GM23338 (cell line): ENCODE measurements around the gene EPHA6. TPM values are rescaled to one million over a fixed set of nuclear protein-coding genes. Genes with fewer than 3 reads are reported as not detected.

Experiments used
- ATAC-seq: fragments of 200-7000 bp; cut with Tn5 transposase; 3 replicates; pipeline ENCODE4 v1.9.1; 2020
- DNase-seq: peaks from one replicate; pipeline ENCODE4 v3.0.0-alpha.2; 2015; ENCODE audit warnings: low spot score
- H2AFZ ChIP-seq: fragments of 200-600 bp; sonication (generic); 2 replicates; pipeline ENCODE4 v1.8.0; 2016; ENCODE audit warnings: antibody characterized with exemption, mild to moderate bottlenecking, moderate library complexity
- H3F3A ChIP-seq: fragments of 200-600 bp; sonication (generic); replicated peaks from 2 replicates; pipeline ENCODE4 v1.8.0; 2017; ENCODE audit warnings: antibody characterized with exemption, mixed run types, low read depth
- H3K27ac ChIP-seq: fragments of 200-600 bp; sonication (generic); 2 replicates; pipeline ENCODE4 v1.6.1; 2016; ENCODE audit warnings: low read depth
- H3K27me3 ChIP-seq: fragments of 200-600 bp; sonication (generic); 2 replicates; pipeline ENCODE4 v1.8.0; 2016; ENCODE audit warnings: mild to moderate bottlenecking, mixed run types, moderate library complexity; ENCODE audit not compliant: insufficient read depth
- H3K36me3 ChIP-seq: fragments of 200-600 bp; sonication (generic); 2 replicates; pipeline ENCODE4 v1.8.0; 2016; ENCODE audit warnings: mild to moderate bottlenecking; ENCODE audit not compliant: insufficient read depth
- H3K4me1 ChIP-seq: fragments of 200-600 bp; sonication (generic); 2 replicates; pipeline ENCODE4 v1.8.0; 2016; ENCODE audit warnings: mild to moderate bottlenecking, moderate library complexity; ENCODE audit not compliant: insufficient read depth
- H3K4me2 ChIP-seq: fragments of 200-600 bp; sonication (generic); 2 replicates; pipeline ENCODE4 v1.7.1; 2017; ENCODE audit warnings: mixed run types
- H3K4me3 ChIP-seq: fragments of 200-600 bp; sonication (generic); 2 replicates; pipeline ENCODE4 v1.6.1; 2016; ENCODE audit warnings: mixed run types
- H3K79me2 ChIP-seq: fragments of 200-600 bp; sonication (generic); replicated peaks from 2 replicates; pipeline ENCODE4 v1.8.0; 2017; ENCODE audit warnings: mild to moderate bottlenecking; ENCODE audit not compliant: insufficient read depth
- H3K9me2 ChIP-seq: fragments of 200-600 bp; sonication (generic); 2 replicates; pipeline ENCODE4 v1.8.0; 2017; ENCODE audit not compliant: insufficient read depth
- H4K20me1 ChIP-seq: fragments of 200-600 bp; sonication (generic); replicated peaks from 2 replicates; pipeline ENCODE4 v1.8.0; 2017; ENCODE audit warnings: mild to moderate bottlenecking; ENCODE audit not compliant: insufficient read depth
- H3K27ac Mint-ChIP-seq: 2 replicates; pipeline ENCODE4 v1.8.0; 2020; ENCODE audit warnings: inconsistent platforms, mild to moderate bottlenecking, moderate library complexity, mixed read lengths
- H3K27me3 Mint-ChIP-seq: 3 replicates; pipeline ENCODE4 v1.8.0; 2022; ENCODE audit warnings: low read depth, mild to moderate bottlenecking, moderate library complexity, mixed read lengths, inconsistent platforms; ENCODE audit not compliant: insufficient read depth, poor library complexity
- H3K36me3 Mint-ChIP-seq: 3 replicates; pipeline ENCODE4 v1.8.0; 2021; ENCODE audit warnings: low read depth, mild to moderate bottlenecking, inconsistent platforms, moderate library complexity, mixed read lengths
- H3K4me1 Mint-ChIP-seq: 3 replicates; pipeline ENCODE4 v1.8.0; 2020; ENCODE audit warnings: mild to moderate bottlenecking, inconsistent platforms, mixed read lengths
- H3K4me3 Mint-ChIP-seq: 3 replicates; pipeline ENCODE4 v1.8.0; 2021; ENCODE audit warnings: moderate library complexity, mild to moderate bottlenecking, inconsistent platforms, mixed read lengths
- H3K9me3 Mint-ChIP-seq: 3 replicates; pipeline ENCODE4 v1.8.0; 2020; ENCODE audit warnings: moderate library complexity, mild to moderate bottlenecking, inconsistent platforms, mixed read lengths
- CREB1 ChIP-seq: fragments of 250-450 bp; sonication (Bioruptor Pico); IDR thresholded peaks from 2 replicates; pipeline ENCODE4 v1.5.0; 2020; ENCODE audit warnings: low read depth, mild to moderate bottlenecking, moderate library complexity
- CTCF ChIP-seq, 2 experiments: fragments of 200-600 bp in 1 of 2; sonication (generic) in 1 of 2; conservative IDR thresholded peaks; 2 replicates each; pipeline versions ENCODE4 v1.5.1 to v1.6.1; 2016 to 2017; ENCODE audit warnings: antibody characterized with exemption in 2 of 2, low read depth in 2 of 2, mild to moderate bottlenecking in 2 of 2, moderate library complexity in 1 of 2
- ETS1 ChIP-seq: IDR thresholded peaks from 2 replicates; pipeline ENCODE4 v1.6.1; 2016; ENCODE audit warnings: antibody characterized with exemption
- EZH2phosphoT487 ChIP-seq: fragments of 200-600 bp; sonication (generic); IDR thresholded peaks from one replicate; pipeline ENCODE4 v1.8.1; 2018; ENCODE audit warnings: antibody characterized with exemption; ENCODE audit not compliant: unreplicated experiment
- JUNB ChIP-seq: IDR thresholded peaks from one replicate; pipeline ENCODE4 v1.6.1; 2016; ENCODE audit warnings: antibody characterized with exemption; ENCODE audit not compliant: unreplicated experiment
- NANOG ChIP-seq: IDR thresholded peaks from 2 replicates; pipeline ENCODE4 v1.6.1; 2016; ENCODE audit warnings: antibody characterized with exemption, borderline replicate concordance
- POLR2AphosphoS5 ChIP-seq: IDR thresholded peaks from 2 replicates; pipeline ENCODE4 v1.6.1; 2016; ENCODE audit warnings: antibody characterized with exemption, low read depth
- REST ChIP-seq: IDR thresholded peaks from one replicate; pipeline ENCODE4 v1.6.1; 2018; ENCODE audit warnings: antibody characterized with exemption; ENCODE audit not compliant: unreplicated experiment
- STAT1 ChIP-seq: IDR thresholded peaks from one replicate; pipeline ENCODE4 v1.6.1; 2016; ENCODE audit warnings: antibody characterized with exemption; ENCODE audit not compliant: unreplicated experiment
- ZNF331 ChIP-seq: fragments of 250-450 bp; sonication (Bioruptor Pico); IDR thresholded peaks from 2 replicates; pipeline ENCODE4 v1.5.0; 2020; ENCODE audit warnings: low read depth, mild to moderate bottlenecking, moderate library complexity
- polyA plus RNA-seq: library from polyadenylated mRNA; unstranded; fragments of >200 nt; fragmentation: Nextera tagmentation; extraction: Ambion mirVana; gene quantifications from 2 replicates; pipeline ENCODE4 v1.2.1, GENCODE V29; 2016
- total RNA-seq: library from RNA; depleted of rRNA; stranded (reverse); fragments of >200 nt; shearing (Covaris generic); gene quantifications from 2 replicates; pipeline ENCODE4 v1.2.3, GENCODE V29; 2014

EPHA6 gene
- total and polyA plus RNA-seq, 2 experiments from 2014 or later: 0.37 to 2.6 TPM

GRCh38 chr3:96986241-96986640, 171.8 kb downstream of the EPHA6 start:
- no peaks in the 10 kb centered on the region for H4K20me1 ChIP-seq
- DNase-seq: no peak
- H3K36me3 Mint-ChIP-seq: peaks cover 13% of the 10 kb centered on the region; the same call in 2 of the 3 replicates
- no peaks in the 10 kb centered on the region for H3K4me1 Mint-ChIP-seq
- no peak overlapping the region for H3K27ac ChIP-seq
- H3K79me2 ChIP-seq: no peaks in the 10 kb centered on the region
- H3F3A ChIP-seq: no peaks in the 10 kb centered on the region
- H3K27ac Mint-ChIP-seq: no peak overlapping the region
- no peaks in the 10 kb centered on the region for H3K27me3 ChIP-seq
- TF ChIP-seq STAT1 (no peak), REST (no peak)
- no peaks in the 10 kb centered on the region for H3K27me3 Mint-ChIP-seq
- peaks cover 22% of the 10 kb centered on the region for H3K9me3 Mint-ChIP-seq
- no peak overlapping the region for H3K4me3 ChIP-seq
- no peaks in the 10 kb centered on the region for H3K4me1 ChIP-seq
- H3K36me3 ChIP-seq: no peaks in the 10 kb centered on the region
- ATAC-seq: no peak
- no peaks in the 10 kb centered on the region for H3K9me2 ChIP-seq
- H3K4me3 Mint-ChIP-seq: no peak overlapping the region
- H3K4me2 ChIP-seq: no peak overlapping the region
- no peak overlapping the region for H2AFZ ChIP-seq

- Mint-ChIP-seq H3K36me3 (no peaks in the 10 kb centered on the region), H3K9me3 (no peaks in the 10 kb centered on the region; the same call in 2 of the 3 replicates), H3K4me1 (no peaks in the 10 kb centered on the region), H3K27ac (no peak overlapping the region), H3K27me3 (no peaks in the 10 kb centered on the region), H3K4me3 (no peak overlapping the region)
- no peaks in the 10 kb centered on the region for H3F3A ChIP-seq
- DNase-seq (no peak), ATAC-seq (no peak)
- H3K9me2 ChIP-seq: no peaks in the 10 kb centered on the region
- H3K36me3 ChIP-seq: no peaks in the 10 kb centered on the region
- H3K79me2 ChIP-seq: no peaks in the 10 kb centered on the region
- H3K4me1 ChIP-seq: no peaks in the 10 kb centered on the region
- no peak overlapping the region for H3K4me3 ChIP-seq
- H3K27ac ChIP-seq: no peak overlapping the region
- H4K20me1 ChIP-seq: no peaks in the 10 kb centered on the region
- no peak overlapping the region for H3K4me2 ChIP-seq
- no peaks in the 10 kb centered on the region for H3K27me3 ChIP-seq
- H2AFZ ChIP-seq: no peak overlapping the region
- no peak for TF ChIP-seq CTCF (conservative IDR thresholded peaks at IDR 0.05; ENCODE audit: low read depth in 2 of 2)
- no peak for TF ChIP-seq REST
- TF ChIP-seq CREB1 (CRISPR knock-in tag): no peak
- no peak for TF ChIP-seq ZNF331
- no peak for TF ChIP-seq EZH2phosphoT487
- no peak for TF ChIP-seq NANOG
- no peak for TF ChIP-seq POLR2AphosphoS5
- no peak for TF ChIP-seq JUNB
- no peak for TF ChIP-seq ETS1
Observed at GRCh38 chr3:96991231-96991630, 176.8 kb downstream of the EPHA6 start.
